Pancreas (tissue), 10 donors: Measurements from ENCODE around the gene TPCN2. TPM values are rescaled to one million over a fixed set of nuclear protein-coding genes. Genes with fewer than 3 reads are reported as not detected.

Experiments used
- ATAC-seq, 4 donors: fragments of 200-7000 bp; cut with Tn5 transposase; one replicate each; pipeline versions ENCODE4 v1.8.0 to v1.9.1; 2020; ENCODE audit warnings: mild to moderate bottlenecking in 4 of 4, moderate library complexity in 4 of 4
- DNase-seq, 6 donors: peaks; one replicate each; pipeline ENCODE4 v3.0.0-alpha.2; 2020
- FAIRE-seq: peaks from 2 replicates; lab custom pipeline; 2012; peaks lifted over from hg19 to GRCh38; lab: Jason Lieb, UNC
- H3K27ac ChIP-seq, 4 donors: fragments of 200-600 bp; sonication (generic); 1 replicate in 3 of 4; 2 replicates in 1 of 4; pipeline versions ENCODE4 v1.5.0 to v1.8.0; 2020
- H3K27me3 ChIP-seq, 4 donors: fragments of 200-600 bp; one replicate each; pipeline ENCODE4 v1.8.0; 2021
- H3K36me3 ChIP-seq, 3 donors: fragments of 200-600 bp; sonication (generic) in 1 of 3; one replicate each; pipeline versions ENCODE4 v1.5.0 to v1.8.0; 2020 to 2021
- H3K4me1 ChIP-seq, 3 donors: fragments of 200-600 bp; one replicate each; pipeline ENCODE4 v1.8.0; 2021
- H3K4me3 ChIP-seq, 4 donors: fragments of 200-600 bp; sonication (generic) in 2 of 4; one replicate each; pipeline versions ENCODE4 v1.5.0 to v1.8.0; 2020 to 2021
- H3K9me3 ChIP-seq, 4 donors: fragments of 200-600 bp; one replicate each; pipeline ENCODE4 v1.8.0; 2021
- CTCF ChIP-seq, 4 donors: fragments of 200-600 bp; sonication (generic) in 3 of 4; IDR thresholded peaks; one replicate each; pipeline versions ENCODE4 v1.5.0 to v1.8.0; 2021; ENCODE audit warnings: antibody characterized with exemption in 4 of 4
- WGBS, 2 donors: extraction: QIAGEN DNeasy Blood & Tissue Kit; methylation state at CpG; one replicate each; pipeline ENCODE4 v1.1.7; 2013; 5-methylcytosine and 5-hydroxymethylcytosine counted together
- intact Hi-C, 3 donors: fragments of 100-400 bp; cut with DNase I; formaldehyde crosslinking; loops; one replicate each; pipeline versions ENCODE4 v1.11.1 to v1.14.2; 2022
- polyA plus RNA-seq, 2 donors: library from polyadenylated mRNA; stranded (reverse); fragments of 200-250 nt; gene quantifications; one replicate each; pipeline ENCODE4 v1.2.3, GENCODE V29; 2013
- total RNA-seq, 6 donors: library from RNA; stranded (reverse); fragmentation: NEBNext Ultra II Directional in 4 of 6; extraction: Animal tissue kit (Norgen Biotek cat#: 25700) in 4 of 6; gene quantifications; one replicate each; pipeline versions ENCODE4 v1.2.1 to v1.2.4, GENCODE V29; 2021 to 2023
- donor health status: healthy with polysubstance abuse.
- donor health status: DM: no; HTN: no; CAD: no; lungs with moderate emphysema.
- donor health status: DM: no; HTN: no; CAD: no.
- donor health status: control.
- donor health status: control.
- donor health status: Bipolar disorder and iron deficiency.
- donor health status: DM: yes; HTN: yes; CAD: no.
- donor health status: DM: no; HTN: no; CAD: no.
- donor health status: DM: no; HTN: no; CAD: no.
- donor health status: DM: yes; HTN: yes; CAD: no.

The TPCN2 gene
- total and polyA plus RNA-seq, 8 donors: 5.6 to 13.5 (median 9.9) TPM

- Histone ChIP-seq H3K27ac (peak within 1 kb of the TSS in 1 of 4 donors; percentile 28), H3K36me3 (no peaks in the 10 kb centered on the region), H3K4me1 (no peaks in the 10 kb centered on the region), H3K9me3 (no peaks in the 10 kb centered on the region), H3K4me3 (peak within 1 kb of the TSS in 2 of 4 donors; percentile 2 to 29), H3K27me3 (peaks cover 0 to 3% (median 0%) of the 10 kb centered on the region in 4 donors)
- FAIRE-seq (no peak), DNase-seq (peak in 5 of 6 donors; percentile 33 to 65 (median 48)), ATAC-seq (peak in 3 of 4 donors; percentile 27 to 37 (median 35))
- intact Hi-C loops: no loop called here
- 15 to 26% methylated on average over 41 to 43 of the region's 43 CpGs for WGBS, 2 donors
- no peak for TF ChIP-seq CTCF (IDR thresholded peaks at IDR 0.05)
These were observed 35.5 kb upstream of the TPCN2 start, which contains the start of gene MRGPRF for GRCh38 chr11:69013009-69013951. MRGPRF (minus strand) TSS chr11:69013246; CDS start chr11:69009901, 3,345 bp downstream.

GRCh38 chr11:69014084-69014851 is 34.5 kb upstream of the TPCN2 start:
- H3K4me1 ChIP-seq: no peaks in the 10 kb centered on the region
- DNase-seq (no peak), ATAC-seq (no peak), FAIRE-seq (no peak)
- 47 to 54% methylated on average over 28 of the region's 28 CpGs for WGBS, 2 donors
- no peak overlapping the region for H3K27ac ChIP-seq
- no peak overlapping the region for H3K4me3 ChIP-seq
- intact Hi-C loops: no loop called here
- no peaks in the 10 kb centered on the region for H3K9me3 ChIP-seq
- peaks cover 0 to 3% (median 0%) of the 10 kb centered on the region in 4 donors for H3K27me3 ChIP-seq
- H3K36me3 ChIP-seq: no peaks in the 10 kb centered on the region
- no peak for TF ChIP-seq CTCF (IDR thresholded peaks at IDR 0.05)

GRCh38 chr11:69014898-69015549 is 33.7 kb upstream of the TPCN2 start:
- H3K4me3 ChIP-seq: no peak overlapping the region
- ATAC-seq: no peak
- 79 to 82% methylated on average over 9 of the region's 9 CpGs for WGBS, 2 donors
- DNase-seq: no peak
- H3K27ac ChIP-seq: no peak overlapping the region
- H3K27me3 ChIP-seq: peaks cover 0 to 3% (median 0%) of the 10 kb centered on the region in 4 donors
- no peaks in the 10 kb centered on the region for H3K36me3 ChIP-seq
- no peak for TF ChIP-seq CTCF (IDR thresholded peaks at IDR 0.05)
- no peaks in the 10 kb centered on the region for H3K4me1 ChIP-seq
- H3K9me3 ChIP-seq: no peaks in the 10 kb centered on the region
- no peak for FAIRE-seq
- intact Hi-C loops: no loop called here

- intact Hi-C loops: no loop called here
- no peaks in the 10 kb centered on the region for H3K36me3 ChIP-seq
- FAIRE-seq: no peak
- H3K27me3 ChIP-seq: no peaks in the 10 kb centered on the region
- H3K4me1 ChIP-seq: no peaks in the 10 kb centered on the region
- no peak for TF ChIP-seq CTCF (IDR thresholded peaks at IDR 0.05)
- no peak overlapping the region for H3K27ac ChIP-seq
- no peaks in the 10 kb centered on the region for H3K9me3 ChIP-seq
- no peak for ATAC-seq
- H3K4me3 ChIP-seq: no peak overlapping the region
- DNase-seq: no peak
- WGBS, 2 donors: 70 to 78% methylated on average over 10 of the region's 10 CpGs
These were observed 30.8 kb upstream of the TPCN2 start for GRCh38 chr11:69017951-69018350.
